ENCODE data around the gene NRDC. TPM values are rescaled to one million over a fixed set of nuclear protein-coding genes. Genes with fewer than 3 reads are reported as not detected.

Gene NRDC
- total and polyA plus RNA-seq, 9 of the 15 experiments (the other 6 are each of a cell fraction or from before 2014, with no cell fraction given), result 102 to 371 (median 201) TPM

GRCh38 chr1:51780927-51781326 is 97.6 kb downstream of the NRDC start (continued):
- TF ChIP-seq C11orf30 (IDR thresholded peaks at IDR 0.05; ENCODE audit: low read depth) (no peak), ZNF41 (CRISPR knock-in tag; conservative IDR thresholded peaks at IDR 0.05) (no peak), POLR2H (tag; IDR thresholded peaks at IDR 0.05; ENCODE audit: low read depth) (0 out of 2 replicates have a peak, but pooled peaks have one; percentile 9), ATF3 (IDR thresholded peaks at IDR 0.05) (peak; percentile 60), ATF3 (CRISPR knock-in tag; conservative IDR thresholded peaks at IDR 0.05) (no peak), SLC30A9 (CRISPR knock-in tag; IDR thresholded peaks at IDR 0.05) (no peak), NFXL1 (CRISPR knock-in tag; IDR thresholded peaks at IDR 0.05) (no peak), NONO (IDR thresholded peaks at IDR 0.05; ENCODE audit: low read depth in 2 of 2, low read length in 1 of 2) (no peak), CEBPG (CRISPR knock-in tag; IDR thresholded peaks at IDR 0.05) (no peak), CEBPG (tag; conservative IDR thresholded peaks at IDR 0.05 in 1 of 2, IDR thresholded peaks at IDR 0.05 in 1 of 2) (peak; percentile 58 to 72), ADNP (tag; IDR thresholded peaks at IDR 0.05) (no peak), ZNF224 (CRISPR knock-in tag; IDR thresholded peaks at IDR 0.05) (no peak), ZNF57 (CRISPR knock-in tag; IDR thresholded peaks at IDR 0.05) (no peak), CCAR2 (IDR thresholded peaks at IDR 0.05; ENCODE audit: low read depth, low read length) (no peak)
- TF ChIP-seq, protein P1, sequence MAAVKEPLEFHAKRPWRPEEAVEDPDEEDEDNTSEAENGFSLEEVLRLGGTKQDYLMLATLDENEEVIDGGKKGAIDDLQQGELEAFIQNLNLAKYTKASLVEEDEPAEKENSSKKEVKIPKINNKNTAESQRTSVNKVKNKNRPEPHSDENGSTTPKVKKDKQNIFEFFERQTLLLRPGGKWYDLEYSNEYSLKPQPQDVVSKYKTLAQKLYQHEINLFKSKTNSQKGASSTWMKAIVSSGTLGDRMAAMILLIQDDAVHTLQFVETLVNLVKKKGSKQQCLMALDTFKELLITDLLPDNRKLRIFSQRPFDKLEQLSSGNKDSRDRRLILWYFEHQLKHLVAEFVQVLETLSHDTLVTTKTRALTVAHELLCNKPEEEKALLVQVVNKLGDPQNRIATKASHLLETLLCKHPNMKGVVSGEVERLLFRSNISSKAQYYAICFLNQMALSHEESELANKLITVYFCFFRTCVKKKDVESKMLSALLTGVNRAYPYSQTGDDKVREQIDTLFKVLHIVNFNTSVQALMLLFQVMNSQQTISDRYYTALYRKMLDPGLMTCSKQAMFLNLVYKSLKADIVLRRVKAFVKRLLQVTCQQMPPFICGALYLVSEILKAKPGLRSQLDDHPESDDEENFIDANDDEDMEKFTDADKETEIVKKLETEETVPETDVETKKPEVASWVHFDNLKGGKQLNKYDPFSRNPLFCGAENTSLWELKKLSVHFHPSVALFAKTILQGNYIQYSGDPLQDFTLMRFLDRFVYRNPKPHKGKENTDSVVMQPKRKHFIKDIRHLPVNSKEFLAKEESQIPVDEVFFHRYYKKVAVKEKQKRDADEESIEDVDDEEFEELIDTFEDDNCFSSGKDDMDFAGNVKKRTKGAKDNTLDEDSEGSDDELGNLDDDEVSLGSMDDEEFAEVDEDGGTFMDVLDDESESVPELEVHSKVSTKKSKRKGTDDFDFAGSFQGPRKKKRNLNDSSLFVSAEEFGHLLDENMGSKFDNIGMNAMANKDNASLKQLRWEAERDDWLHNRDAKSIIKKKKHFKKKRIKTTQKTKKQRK (IDR thresholded peaks at IDR 0.05; ENCODE audit: borderline replicate concordance, low read depth, low read length), result no peak
- TF ChIP-seq, protein P2, sequence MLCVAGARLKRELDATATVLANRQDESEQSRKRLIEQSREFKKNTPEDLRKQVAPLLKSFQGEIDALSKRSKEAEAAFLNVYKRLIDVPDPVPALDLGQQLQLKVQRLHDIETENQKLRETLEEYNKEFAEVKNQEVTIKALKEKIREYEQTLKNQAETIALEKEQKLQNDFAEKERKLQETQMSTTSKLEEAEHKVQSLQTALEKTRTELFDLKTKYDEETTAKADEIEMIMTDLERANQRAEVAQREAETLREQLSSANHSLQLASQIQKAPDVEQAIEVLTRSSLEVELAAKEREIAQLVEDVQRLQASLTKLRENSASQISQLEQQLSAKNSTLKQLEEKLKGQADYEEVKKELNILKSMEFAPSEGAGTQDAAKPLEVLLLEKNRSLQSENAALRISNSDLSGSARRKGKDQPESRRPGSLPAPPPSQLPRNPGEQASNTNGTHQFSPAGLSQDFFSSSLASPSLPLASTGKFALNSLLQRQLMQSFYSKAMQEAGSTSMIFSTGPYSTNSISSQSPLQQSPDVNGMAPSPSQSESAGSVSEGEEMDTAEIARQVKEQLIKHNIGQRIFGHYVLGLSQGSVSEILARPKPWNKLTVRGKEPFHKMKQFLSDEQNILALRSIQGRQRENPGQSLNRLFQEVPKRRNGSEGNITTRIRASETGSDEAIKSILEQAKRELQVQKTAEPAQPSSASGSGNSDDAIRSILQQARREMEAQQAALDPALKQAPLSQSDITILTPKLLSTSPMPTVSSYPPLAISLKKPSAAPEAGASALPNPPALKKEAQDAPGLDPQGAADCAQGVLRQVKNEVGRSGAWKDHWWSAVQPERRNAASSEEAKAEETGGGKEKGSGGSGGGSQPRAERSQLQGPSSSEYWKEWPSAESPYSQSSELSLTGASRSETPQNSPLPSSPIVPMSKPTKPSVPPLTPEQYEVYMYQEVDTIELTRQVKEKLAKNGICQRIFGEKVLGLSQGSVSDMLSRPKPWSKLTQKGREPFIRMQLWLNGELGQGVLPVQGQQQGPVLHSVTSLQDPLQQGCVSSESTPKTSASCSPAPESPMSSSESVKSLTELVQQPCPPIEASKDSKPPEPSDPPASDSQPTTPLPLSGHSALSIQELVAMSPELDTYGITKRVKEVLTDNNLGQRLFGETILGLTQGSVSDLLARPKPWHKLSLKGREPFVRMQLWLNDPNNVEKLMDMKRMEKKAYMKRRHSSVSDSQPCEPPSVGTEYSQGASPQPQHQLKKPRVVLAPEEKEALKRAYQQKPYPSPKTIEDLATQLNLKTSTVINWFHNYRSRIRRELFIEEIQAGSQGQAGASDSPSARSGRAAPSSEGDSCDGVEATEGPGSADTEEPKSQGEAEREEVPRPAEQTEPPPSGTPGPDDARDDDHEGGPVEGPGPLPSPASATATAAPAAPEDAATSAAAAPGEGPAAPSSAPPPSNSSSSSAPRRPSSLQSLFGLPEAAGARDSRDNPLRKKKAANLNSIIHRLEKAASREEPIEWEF (CRISPR knock-in tag; IDR thresholded peaks at IDR 0.05), result no peak
